Measurements from ENCODE around the gene NCAM1.

NCAM1 gene

DNA sequence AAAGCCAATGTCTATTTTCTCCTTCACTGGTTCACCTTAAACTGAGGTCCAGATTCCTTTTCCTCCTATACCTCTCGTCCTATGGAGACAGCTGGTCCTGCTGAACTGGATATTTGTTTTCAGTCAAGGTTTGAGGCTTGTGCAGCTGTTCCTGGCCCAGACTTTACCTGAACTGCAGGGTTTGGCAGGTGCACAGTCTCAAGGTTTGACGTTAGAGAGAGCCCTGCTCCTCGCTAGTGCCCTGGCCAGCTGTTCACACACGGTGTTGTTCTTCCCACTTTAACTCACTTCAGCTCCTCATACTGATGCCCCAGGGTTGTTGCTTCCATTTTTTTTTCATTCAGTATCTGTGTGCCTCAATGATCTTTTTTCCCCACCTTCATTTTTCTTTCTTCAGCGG, 279.2 kb downstream of the NCAM1 start:
- Histone ChIP-seq H3K4me1 (no peaks in the 10 kb centered on the region), H3K36me3 (replicated peaks) (no peaks in the 10 kb centered on the region), H3K4me3 (no peak overlapping the region), H3K9me3 (no peaks in the 10 kb centered on the region), H3K27me3 (ENCODE audit: low read depth) (no peaks in the 10 kb centered on the region)
- DNase-seq (ENCODE audit: low spot score in 2 of 2), result no peak
- in situ Hi-C loops (cut with MboI; ENCODE audit: low sequenced_read_pairs), result no loop called here

DNA sequence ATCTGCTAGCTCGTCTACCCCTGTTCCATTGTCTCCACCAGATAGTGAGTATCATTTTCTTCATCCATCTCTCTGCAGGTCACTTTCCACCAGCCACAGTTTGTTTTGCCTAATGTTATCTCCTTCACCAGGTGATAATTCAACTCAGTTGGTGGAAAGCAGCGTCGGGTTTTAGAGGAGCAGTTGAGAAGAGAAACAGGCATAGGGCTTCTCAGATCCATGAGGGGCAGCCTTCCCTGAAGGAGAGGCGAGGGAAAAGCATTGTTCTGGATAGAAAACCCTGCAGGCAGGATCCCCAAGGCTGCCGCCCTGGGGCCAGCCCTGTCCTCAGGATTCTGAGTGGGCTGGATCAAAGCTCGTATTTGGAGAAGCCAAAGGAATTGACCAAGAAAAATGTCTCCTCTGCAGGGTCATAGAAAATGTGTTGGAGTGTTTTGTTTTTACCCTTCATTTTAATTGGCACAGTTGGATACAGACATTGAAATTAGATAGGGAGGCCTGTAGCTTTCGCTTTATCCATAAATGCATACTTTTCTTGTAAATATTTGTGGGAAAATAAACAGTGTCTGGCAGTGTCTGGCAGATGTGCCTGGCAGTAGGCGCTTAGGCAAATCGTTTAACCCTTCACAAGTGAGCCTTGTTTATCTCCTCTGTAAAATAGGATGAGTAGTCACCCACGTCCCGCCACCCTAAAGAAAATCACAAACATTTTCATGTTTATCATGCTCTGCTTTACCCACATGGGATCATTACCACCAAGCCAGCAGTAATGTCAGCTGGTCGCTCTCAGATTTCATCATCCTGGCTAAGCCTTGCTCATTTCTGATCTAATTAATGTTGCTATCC, 279.8 kb downstream of the NCAM1 start:
- no peaks in the 10 kb centered on the region for H3K4me1 ChIP-seq
- DNase-seq (ENCODE audit: low spot score in 2 of 2), result no peak
- no peaks in the 10 kb centered on the region for H3K9me3 ChIP-seq
- in situ Hi-C loops (cut with MboI; ENCODE audit: low sequenced_read_pairs), result no loop called here
- no peaks in the 10 kb centered on the region for H3K36me3 ChIP-seq (replicated peaks)
- H3K4me3 ChIP-seq, result no peak overlapping the region
- no peaks in the 10 kb centered on the region for H3K27me3 ChIP-seq (ENCODE audit: low read depth)

DNA sequence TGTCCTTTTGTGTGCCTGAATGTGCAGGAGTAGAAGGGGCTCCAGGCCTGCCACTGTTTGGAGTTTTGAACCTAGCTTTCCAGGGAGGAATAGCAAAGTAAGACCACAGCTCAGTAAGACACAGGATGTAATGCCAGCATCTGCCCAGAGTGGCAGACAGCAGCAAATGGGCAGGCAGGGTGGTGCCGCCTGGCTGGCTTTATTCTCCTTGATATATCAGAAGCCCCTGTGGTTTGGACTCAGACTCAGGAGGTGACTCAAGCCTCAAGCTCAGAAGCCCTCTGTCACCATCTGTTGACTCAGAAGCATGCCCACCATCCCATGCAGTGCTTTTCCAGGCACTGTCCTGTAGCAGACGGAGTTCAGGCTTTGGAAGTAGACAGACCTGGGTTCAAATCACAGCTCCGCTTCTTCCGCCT, 280.4 kb downstream of the NCAM1 start:
- no peaks in the 10 kb centered on the region for H3K9me3 ChIP-seq
- H3K4me1 ChIP-seq, result no peaks in the 10 kb centered on the region
- in situ Hi-C loops (cut with MboI; ENCODE audit: low sequenced_read_pairs), result no loop called here
- no peak overlapping the region for H3K4me3 ChIP-seq
- no peak for DNase-seq (ENCODE audit: low spot score in 2 of 2)
- H3K27me3 ChIP-seq (ENCODE audit: low read depth), result no peaks in the 10 kb centered on the region
- H3K36me3 ChIP-seq (replicated peaks), result no peaks in the 10 kb centered on the region

DNA sequence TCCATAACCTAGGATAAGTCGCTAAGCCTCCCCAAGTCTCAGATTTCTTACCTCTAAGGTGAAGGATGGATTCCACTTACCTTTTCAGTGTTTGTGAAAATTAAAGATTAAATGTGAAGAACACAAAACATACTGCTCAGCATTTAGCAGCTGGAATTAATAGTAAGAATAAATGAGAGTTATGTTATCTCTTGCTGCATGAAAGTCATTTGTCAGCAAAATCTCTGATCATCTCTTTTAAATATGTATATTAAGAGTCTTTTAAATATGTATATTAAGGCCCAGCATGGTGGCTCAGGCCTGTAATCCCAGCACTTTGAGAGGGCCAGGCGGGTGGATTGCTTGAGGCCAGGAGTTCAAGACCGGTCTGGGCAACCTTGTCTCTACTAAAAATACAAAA, 280.8 kb downstream of the NCAM1 start:
- in situ Hi-C loops (cut with MboI; ENCODE audit: low sequenced_read_pairs), result no loop called here

DNA sequence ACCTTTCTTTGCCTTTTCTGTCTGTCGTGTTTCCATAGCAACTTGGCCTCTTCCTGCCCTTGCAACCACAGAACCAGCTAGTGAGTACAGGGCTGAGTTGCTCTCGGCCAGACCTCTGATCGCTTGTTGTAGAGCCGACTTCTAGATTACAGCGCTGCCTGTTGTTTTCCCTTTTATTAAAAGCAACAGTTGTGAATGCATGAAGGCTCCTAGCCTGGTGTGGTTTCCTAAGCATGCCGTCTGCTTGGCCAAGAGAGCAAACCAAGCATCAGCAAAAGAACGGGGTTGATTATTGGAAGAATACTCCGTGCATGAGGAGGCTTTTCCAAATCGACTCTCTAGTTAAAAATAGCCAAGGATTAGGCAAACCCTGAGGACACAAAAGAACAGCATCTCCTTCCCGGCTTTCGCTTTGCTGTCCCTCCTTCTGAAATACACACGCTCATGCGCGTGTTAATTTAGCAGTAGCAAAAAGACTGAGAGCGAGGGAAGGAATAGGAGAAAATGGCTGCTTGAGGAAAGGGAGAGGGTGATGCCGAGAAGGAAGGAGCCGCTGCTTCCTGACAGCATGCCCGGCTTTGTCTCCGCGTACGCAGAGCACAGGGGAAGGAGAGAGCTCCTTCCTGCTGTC, 281.7 kb downstream of the NCAM1 start:
- no peaks in the 10 kb centered on the region for H3K4me1 ChIP-seq
- H3K4me3 ChIP-seq, result no peak overlapping the region
- H3K27me3 ChIP-seq (ENCODE audit: low read depth), result no peaks in the 10 kb centered on the region
- in situ Hi-C loops (cut with MboI; ENCODE audit: low sequenced_read_pairs), result no loop called here
- H3K36me3 ChIP-seq (replicated peaks), result no peaks in the 10 kb centered on the region
- DNase-seq (ENCODE audit: low spot score in 2 of 2), result no peak
- no peaks in the 10 kb centered on the region for H3K9me3 ChIP-seq

More for the DNA sequence above, 280.8 kb downstream of the NCAM1 start:
- no peaks in the 10 kb centered on the region for H3K4me1 ChIP-seq
- no peak for DNase-seq (ENCODE audit: low spot score in 2 of 2)
- no peaks in the 10 kb centered on the region for H3K27me3 ChIP-seq (ENCODE audit: low read depth)
- no peaks in the 10 kb centered on the region for H3K36me3 ChIP-seq (replicated peaks)
- no peaks in the 10 kb centered on the region for H3K9me3 ChIP-seq
- no peak overlapping the region for H3K4me3 ChIP-seq

DNA sequence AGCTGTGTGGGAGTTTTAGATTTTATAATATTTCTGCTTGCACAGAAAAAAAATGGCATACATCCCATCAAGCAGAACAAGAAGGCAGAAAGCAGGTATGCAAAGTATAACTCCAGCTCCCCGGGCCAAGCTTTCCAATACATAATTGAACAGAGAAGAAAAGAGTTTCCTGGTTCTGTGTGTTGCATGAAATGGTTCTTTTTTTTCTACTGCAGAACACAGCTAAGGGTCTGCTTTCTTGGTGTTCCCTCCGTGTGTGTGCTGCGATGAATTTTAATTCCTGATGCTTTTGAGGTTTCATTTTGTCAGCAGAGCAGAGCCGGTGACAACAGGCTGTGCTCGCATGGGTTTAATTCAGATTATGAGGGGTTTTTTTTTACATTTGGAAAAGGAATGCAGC, 282.5 kb downstream of the NCAM1 start:
- Histone ChIP-seq H3K4me3 (no peak overlapping the region), H3K9me3 (no peaks in the 10 kb centered on the region), H3K36me3 (replicated peaks) (no peaks in the 10 kb centered on the region), H3K4me1 (no peaks in the 10 kb centered on the region), H3K27me3 (ENCODE audit: low read depth) (no peaks in the 10 kb centered on the region)
- DNase-seq (ENCODE audit: low spot score in 2 of 2), result no peak
- in situ Hi-C loops (cut with MboI; ENCODE audit: low sequenced_read_pairs), result no loop called here

DNA sequence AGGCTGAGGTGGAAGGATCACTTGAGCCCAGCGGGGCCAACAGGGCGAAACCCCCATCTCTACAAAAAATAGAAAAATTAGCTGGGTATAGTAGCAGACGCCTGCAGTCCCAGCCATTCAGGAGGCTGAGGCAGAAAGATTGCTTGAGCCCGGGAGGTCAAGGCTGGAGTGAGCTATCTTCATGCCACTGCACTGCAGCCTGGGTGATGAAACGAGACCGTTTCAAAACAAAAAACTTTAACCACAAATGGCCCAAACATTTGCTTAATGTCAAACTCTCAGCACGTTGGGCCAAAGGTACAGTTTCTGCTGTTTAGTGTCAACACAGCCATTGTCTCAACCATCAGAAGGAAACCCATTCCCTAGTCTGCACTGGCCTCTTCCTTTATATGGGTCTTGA, 284.0 kb downstream of the NCAM1 start:
- H3K27me3 ChIP-seq (ENCODE audit: low read depth), result no peaks in the 10 kb centered on the region
- H3K36me3 ChIP-seq (replicated peaks), result no peaks in the 10 kb centered on the region
- in situ Hi-C loops (cut with MboI; ENCODE audit: low sequenced_read_pairs), result no loop called here
- H3K9me3 ChIP-seq, result no peaks in the 10 kb centered on the region
- no peak overlapping the region for H3K4me3 ChIP-seq
- no peaks in the 10 kb centered on the region for H3K4me1 ChIP-seq
- no peak for DNase-seq (ENCODE audit: low spot score in 2 of 2)

DNA sequence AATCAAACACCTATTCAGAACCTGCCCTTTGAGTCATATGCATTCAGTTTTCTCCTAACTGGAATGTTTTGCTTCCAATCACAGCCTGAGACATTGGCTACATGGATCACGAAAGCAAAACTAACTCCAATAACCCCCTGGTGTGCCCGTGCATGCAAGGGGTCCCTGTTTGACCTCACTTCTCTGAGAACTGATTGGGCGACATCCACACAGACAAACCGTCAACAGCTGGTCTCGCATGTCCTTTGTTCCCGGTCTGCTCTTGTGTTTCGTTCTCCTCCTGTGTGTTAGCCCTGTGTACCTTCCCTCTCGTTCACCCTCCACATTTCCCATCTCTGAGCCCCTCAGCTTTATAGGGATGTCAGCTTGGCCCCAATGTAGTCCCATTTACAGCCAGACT, 286.0 kb downstream of the NCAM1 start:
- Histone ChIP-seq H3K27me3 (ENCODE audit: low read depth) (no peaks in the 10 kb centered on the region), H3K4me1 (no peaks in the 10 kb centered on the region), H3K4me3 (no peak overlapping the region), H3K9me3 (no peaks in the 10 kb centered on the region), H3K36me3 (replicated peaks) (no peaks in the 10 kb centered on the region)
- in situ Hi-C loops (cut with MboI; ENCODE audit: low sequenced_read_pairs), result no loop called here
- no peak for DNase-seq (ENCODE audit: low spot score in 2 of 2)

DNA sequence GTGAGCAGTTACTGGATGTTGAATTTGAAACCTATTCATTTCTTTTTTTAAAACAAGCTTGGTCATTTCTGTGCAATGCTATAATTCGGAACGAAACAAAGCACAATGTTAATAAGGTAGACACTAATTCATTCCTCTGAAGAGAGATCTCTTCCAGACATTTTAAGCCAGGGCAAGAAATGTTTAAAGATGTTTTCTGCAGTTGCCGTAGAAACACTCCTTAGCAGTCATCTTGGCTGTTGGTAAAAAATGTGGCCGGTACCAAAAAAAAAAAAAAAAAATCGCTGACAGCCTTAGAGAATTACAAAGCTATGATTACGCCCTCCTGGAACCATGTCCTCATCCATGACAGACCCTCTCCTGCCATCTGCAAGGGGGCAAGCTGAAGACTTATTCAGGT, 286.7 kb downstream of the NCAM1 start:
- no peaks in the 10 kb centered on the region for H3K27me3 ChIP-seq (ENCODE audit: low read depth)
- no peak for DNase-seq (ENCODE audit: low spot score in 2 of 2)
- in situ Hi-C loops (cut with MboI; ENCODE audit: low sequenced_read_pairs), result no loop called here
- H3K36me3 ChIP-seq (replicated peaks), result no peaks in the 10 kb centered on the region
- no peak overlapping the region for H3K4me3 ChIP-seq
- no peaks in the 10 kb centered on the region for H3K9me3 ChIP-seq
- H3K4me1 ChIP-seq, result no peaks in the 10 kb centered on the region

DNA sequence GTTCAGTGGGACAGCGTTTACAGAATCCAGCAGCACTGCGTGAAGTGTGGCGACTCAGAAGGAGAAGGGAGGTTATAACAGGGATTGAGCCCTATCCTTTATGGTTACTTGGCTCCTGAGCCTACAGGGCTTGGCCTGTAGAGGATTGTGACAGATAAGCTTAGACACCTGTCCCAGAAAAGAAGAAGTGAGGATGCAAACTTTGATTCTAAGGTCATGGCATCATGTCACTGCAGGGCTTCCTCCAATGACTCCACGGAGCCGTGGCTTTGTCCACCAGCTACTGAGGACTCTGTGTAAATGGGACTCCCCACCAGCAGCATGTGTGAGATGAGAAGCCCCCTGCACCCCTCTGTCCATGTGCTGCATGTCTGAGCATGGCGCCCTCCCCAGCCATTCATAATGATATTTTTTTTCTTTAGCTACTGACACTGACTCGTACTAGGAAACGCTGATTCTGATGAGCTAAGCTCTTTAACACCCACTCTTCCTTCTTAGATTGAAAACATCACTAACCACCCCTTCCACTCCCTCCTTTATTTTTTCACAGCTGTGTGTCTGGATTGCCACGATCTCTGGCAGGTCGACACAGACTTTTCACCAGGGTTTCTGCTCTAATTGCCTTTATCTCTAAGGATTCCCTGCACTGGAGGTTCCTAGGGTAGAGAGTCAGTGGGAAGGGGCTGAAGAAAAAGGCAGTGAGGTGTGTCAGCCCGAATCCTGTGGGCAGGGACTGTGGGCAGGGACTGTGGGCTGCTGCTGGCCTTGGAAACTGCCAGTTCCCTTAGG, 287.7 kb downstream of the NCAM1 start:
- Histone ChIP-seq H3K36me3 (replicated peaks) (no peaks in the 10 kb centered on the region), H3K4me3 (no peak overlapping the region), H3K9me3 (no peaks in the 10 kb centered on the region), H3K4me1 (no peaks in the 10 kb centered on the region), H3K27me3 (ENCODE audit: low read depth) (no peaks in the 10 kb centered on the region)
- DNase-seq (ENCODE audit: low spot score in 2 of 2), result no peak
- in situ Hi-C loops (cut with MboI; ENCODE audit: low sequenced_read_pairs), result no loop called here

DNA sequence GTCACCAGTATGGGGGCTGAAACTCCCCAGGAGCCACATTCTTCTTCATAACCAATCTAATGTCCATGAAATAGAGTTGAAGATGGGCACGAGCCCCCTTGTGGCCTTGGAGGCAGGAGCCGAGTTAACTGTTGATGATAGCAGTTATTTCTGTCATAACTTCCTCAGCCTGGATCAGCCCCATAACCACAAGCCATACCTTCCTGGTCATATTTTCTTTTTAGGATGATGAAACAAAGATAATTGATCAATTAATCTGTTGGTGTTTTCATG, 288.2 kb downstream of the NCAM1 start:
- Histone ChIP-seq H3K27me3 (ENCODE audit: low read depth) (no peaks in the 10 kb centered on the region), H3K36me3 (replicated peaks) (no peaks in the 10 kb centered on the region), H3K4me3 (no peak overlapping the region), H3K9me3 (no peaks in the 10 kb centered on the region), H3K4me1 (no peaks in the 10 kb centered on the region)
- no peak for DNase-seq (ENCODE audit: low spot score in 2 of 2)
- in situ Hi-C loops (cut with MboI; ENCODE audit: low sequenced_read_pairs), result no loop called here

DNA sequence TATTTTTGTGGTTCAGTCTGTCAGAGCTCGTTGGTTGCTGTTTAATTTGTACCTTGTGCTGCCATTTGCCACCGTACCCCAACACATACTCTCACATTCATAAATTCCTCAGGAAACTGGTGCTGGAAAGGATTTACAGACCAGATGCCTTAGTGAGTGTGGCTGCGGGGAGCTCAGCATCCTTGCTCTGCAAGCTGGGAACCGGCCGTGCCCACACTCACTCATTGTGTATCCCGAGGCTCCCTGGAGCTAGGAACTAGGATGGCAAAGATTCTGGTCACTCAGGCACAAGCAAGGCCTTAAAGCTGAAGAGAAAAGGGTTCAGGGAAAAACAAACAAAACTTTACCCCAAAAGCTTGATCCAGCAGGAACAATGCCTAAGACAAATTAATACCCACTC, 288.6 kb downstream of the NCAM1 start:
- no peak for DNase-seq (ENCODE audit: low spot score in 2 of 2)
- H3K4me3 ChIP-seq, result no peak overlapping the region
- no peaks in the 10 kb centered on the region for H3K27me3 ChIP-seq (ENCODE audit: low read depth)
- no peaks in the 10 kb centered on the region for H3K4me1 ChIP-seq
- in situ Hi-C loops (cut with MboI; ENCODE audit: low sequenced_read_pairs), result no loop called here
- H3K9me3 ChIP-seq, result no peaks in the 10 kb centered on the region
- H3K36me3 ChIP-seq (replicated peaks), result no peaks in the 10 kb centered on the region

DNA sequence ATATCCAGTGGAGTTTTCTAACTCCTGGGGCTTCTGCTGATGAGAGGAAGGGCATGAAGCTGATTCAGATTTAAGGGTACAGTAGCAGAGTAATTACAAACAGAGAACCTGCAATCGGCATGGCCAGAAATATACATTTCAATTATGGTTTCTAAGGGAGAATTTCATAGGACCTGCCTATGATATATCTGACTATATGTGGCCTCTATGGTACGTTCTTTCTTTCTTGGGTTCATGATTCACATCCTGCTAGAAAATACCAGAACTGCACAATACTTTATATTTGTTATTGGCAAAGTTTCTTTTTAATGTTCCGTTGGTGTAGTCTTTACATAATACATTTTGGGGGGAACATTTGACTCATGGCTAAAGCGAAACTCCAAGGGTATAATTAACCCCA, 290.1 kb downstream of the NCAM1 start:
- no peaks in the 10 kb centered on the region for H3K9me3 ChIP-seq
- in situ Hi-C loops (cut with MboI; ENCODE audit: low sequenced_read_pairs), result no loop called here
- DNase-seq (ENCODE audit: low spot score in 2 of 2), result no peak
- no peaks in the 10 kb centered on the region for H3K36me3 ChIP-seq (replicated peaks)
- no peak overlapping the region for H3K4me3 ChIP-seq
- no peaks in the 10 kb centered on the region for H3K4me1 ChIP-seq
- no peaks in the 10 kb centered on the region for H3K27me3 ChIP-seq (ENCODE audit: low read depth)

DNA sequence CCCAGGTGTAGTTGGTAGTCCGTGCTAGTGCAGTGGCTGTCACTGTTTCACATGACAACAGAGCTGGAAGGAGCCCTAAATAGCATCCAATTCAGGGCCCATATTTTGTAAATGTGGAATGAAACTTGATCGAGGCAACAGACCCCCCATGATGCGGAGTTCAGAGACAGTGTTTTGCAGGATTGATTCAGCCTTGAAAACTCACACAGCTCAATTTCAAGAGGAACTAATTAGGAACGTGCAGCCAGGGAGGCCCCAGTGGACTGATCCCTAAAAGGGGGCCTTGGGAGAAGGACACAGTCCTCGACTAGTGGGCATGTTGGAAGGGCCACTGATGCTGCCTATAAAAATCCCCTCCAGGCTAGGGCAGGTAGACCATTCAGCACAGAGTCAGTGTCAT, 292.2 kb downstream of the NCAM1 start:
- no peak for DNase-seq (ENCODE audit: low spot score in 2 of 2)
- no peak overlapping the region for H3K4me3 ChIP-seq
- in situ Hi-C loops (cut with MboI; ENCODE audit: low sequenced_read_pairs), result no loop called here
- no peaks in the 10 kb centered on the region for H3K36me3 ChIP-seq (replicated peaks)
- no peaks in the 10 kb centered on the region for H3K9me3 ChIP-seq
- H3K4me1 ChIP-seq, result no peaks in the 10 kb centered on the region
- no peaks in the 10 kb centered on the region for H3K27me3 ChIP-seq (ENCODE audit: low read depth)

Measured in HAP-1 (cell line).